Measurements from ENCODE around the gene ZNF524.
A peak's percentile ranks its signal among the peaks of the same experiment; 100 is the strongest.

The ZNF524 gene

DNA sequence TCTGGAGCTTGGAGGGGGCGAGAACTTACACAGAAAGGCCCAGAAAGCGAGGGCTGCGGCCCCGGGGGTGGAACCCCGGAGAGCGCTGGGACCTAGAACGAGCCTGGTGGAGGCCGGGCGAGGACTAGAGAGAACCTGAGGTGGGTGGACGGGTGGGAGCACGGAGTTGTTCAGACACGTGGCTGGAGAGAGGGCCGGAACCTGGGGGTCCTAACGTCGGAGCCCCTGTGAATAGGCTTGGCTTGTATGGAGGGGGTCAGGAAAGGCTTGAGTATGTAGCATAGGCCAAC, 43.7 kb downstream of the ZNF524 start:
- DNase-seq, result no peak

DNA sequence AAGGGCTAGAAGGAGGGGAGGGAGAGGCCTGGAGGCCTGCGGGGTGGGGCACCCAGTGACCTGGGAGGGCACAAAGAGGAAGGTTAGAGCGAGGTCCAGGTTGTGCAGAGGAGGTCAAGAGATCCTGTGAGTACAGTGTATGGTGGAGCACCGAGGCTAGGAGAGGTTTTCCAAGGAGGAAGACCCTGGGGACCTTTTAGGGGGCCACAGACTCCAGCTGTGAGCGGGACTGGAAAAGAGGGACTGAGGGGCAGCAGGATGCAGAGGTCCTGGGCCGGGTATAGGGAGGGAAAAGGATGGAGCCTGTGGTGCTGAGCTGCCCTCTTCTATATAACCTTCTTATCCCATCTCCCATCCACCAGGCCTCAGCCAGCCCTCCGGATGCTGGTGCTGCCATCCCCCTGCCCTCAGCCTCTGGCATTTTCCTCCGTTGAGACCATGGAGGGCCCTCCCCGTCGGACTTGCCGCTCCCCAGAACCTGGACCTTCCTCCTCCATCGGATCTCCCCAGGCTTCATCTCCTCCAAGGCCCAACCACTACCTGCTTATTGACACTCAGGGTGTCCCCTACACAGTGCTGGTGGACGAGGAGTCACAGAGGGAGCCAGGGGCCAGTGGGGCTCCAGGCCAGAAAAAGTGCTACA, 44.2 kb downstream of the ZNF524 start:
- DNase-seq, result no peak

DNA sequence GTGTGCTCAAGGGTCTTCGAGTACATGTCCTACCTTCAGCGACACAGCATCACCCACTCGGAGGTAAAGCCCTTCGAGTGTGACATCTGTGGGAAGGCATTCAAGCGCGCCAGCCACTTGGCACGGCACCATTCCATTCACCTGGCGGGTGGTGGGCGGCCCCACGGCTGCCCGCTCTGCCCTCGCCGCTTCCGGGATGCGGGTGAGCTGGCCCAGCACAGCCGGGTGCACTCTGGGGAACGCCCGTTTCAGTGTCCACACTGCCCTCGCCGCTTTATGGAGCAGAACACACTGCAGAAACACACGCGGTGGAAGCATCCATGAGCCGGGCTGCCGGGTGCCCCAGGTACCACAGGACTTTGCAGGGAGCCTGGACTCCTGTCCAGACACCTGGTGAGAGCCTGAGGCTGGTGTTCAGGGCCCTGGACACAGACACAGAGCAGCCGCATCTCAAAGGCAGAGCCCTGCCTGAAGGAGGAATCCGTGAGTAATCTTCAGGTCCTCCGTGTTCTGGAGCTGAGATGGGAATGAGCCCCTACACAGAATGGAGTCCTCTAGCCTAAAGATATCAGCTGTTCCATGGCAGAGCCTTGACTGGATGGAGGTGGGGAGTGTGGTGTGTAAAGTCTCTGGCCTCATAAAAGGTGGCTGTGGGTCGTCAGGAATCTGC, 44.9 kb downstream of the ZNF524 start:
- DNase-seq, result no peak

DNA sequence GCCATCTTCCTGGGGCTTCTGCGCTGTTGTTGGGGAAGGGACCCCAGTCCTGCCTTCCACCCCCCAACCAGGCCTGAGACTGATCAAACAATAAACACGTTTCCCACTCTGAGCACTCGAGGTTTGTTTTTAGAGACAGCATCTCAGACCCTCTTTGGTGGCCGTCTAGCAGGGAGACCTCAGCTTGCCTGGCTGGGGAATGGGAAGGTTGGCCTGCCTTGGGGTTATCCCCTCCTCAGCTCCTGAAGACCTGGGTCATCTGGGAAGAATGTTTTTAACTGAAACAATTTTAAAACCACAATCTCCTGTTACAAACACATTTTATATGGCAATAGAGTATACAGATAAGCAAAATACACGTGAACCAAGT, 45.4 kb downstream of the ZNF524 start:
- no peak for DNase-seq

DNA sequence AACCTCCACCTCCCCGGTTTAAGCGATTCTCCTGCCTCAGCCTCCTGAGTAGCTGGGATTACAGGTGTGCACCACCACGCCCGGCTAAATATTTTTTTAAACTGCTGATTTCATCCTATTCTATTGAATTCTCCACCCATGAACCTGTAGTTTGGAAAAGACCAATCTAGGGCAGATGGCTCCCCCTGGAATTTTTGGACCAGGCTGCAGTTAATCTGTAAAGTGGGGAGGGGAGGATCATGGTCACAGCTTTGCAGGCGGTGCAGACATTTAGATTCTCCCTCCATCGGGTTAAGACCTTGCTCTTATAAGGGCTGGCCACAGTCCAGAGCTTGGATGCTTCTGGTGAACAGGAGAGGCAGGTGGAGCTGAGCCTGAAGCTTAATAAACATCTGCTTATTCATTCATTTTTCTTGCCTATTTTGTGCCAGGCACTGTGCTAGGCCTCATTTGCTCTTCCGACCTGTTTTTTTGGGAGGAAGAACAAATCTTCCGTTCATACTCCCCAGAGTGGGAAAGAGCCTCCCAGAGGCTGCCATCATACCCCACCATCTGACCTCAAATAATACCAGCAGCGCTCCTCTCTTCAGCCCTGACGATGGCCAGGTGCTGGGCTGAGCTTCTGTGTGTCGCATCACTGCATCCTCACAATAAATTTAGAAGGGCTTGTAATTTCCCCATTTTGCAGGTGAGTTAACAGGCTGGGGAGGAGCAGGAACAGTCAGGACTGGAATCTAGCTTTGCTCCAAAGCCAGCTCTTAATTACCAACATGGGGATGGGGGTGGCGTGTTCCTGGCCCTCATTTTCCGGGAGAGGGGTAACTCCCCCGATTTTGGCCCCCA, 47.0 kb downstream of the ZNF524 start:
- DNase-seq, result no peak

DNA sequence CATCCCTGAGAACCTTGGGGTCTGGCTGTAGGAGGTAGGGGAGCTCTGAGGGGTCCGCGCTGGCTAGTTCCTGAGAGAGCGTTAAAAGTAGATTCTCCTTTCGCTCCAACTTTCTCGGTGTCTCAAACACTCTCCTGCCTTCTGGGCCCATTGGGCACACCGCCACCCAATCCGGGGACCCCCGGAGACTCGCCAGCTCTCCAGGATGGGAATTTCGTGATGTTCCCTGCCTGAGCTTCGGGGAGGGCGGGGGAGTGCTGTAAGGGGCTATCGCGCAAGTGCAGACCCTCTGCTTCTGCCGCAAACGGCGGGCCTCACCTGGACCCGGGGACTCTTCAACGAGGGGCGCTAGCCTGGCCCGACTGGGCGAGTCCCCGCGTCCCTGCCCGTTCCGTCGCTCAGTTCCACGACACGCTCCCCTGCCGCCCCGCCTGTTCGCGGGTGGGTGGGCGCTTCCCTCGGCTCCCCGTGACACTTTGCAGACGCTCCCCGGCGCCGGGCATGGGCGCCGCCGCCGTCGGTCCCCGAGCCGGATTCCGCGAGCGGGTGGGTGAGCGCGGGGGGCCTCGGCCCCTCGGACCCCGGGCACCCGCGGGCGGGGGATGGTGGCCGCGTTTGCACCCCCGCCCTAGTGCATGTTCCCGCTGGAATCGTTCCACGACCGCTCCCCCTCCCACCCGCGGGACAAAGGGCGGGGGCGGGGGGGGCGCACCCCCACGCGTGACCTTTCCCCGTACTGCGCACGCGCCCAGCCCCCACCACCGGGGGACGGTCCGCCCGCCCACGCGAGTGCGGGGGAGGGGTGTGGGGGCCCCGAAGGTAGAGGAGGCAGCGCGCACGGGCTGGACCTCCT, 47.9 kb downstream of the ZNF524 start, which contains the start of gene CCDC106:
CCDC106 (plus strand) TSS at position 481 of the 853 bp plus-strand sequence. CDS start 835 bp downstream, outside the sequence.
- peak; percentile 28 for DNase-seq

DNA sequence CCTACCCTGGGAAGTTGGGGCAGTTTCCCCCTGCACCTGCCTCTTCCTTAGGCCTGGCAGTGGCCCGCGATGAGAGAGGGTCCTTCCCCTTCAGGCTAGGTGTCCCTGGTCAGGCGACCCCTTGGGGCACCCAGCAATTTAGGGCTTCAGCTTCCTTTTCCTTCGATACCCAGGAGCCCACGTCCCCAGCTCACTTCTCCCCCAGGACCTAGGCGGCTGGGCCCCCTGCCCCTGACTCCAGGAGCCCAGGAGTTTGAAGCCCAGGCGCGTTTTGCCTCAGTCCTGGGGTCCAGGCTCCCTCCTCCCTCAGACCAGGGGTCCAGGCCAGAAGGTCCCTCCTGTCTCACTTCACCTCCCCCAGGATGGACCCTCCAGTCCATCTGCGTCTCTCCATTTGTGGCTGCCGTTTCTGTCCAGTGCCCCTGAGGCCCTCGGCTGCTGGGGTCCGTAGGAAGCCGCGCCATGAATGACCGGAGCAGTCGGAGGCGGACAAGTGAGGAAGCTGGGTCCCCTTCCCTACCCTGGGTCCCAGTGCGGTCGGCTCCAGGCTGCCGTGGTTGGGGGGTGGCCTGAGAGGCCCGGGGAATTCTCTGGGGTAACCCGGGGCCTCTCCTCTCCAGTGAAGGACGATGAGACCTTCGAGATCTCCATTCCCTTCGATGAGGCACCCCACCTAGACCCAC, 48.6 kb downstream of the ZNF524 start:
- DNase-seq, result no peak

DNA sequence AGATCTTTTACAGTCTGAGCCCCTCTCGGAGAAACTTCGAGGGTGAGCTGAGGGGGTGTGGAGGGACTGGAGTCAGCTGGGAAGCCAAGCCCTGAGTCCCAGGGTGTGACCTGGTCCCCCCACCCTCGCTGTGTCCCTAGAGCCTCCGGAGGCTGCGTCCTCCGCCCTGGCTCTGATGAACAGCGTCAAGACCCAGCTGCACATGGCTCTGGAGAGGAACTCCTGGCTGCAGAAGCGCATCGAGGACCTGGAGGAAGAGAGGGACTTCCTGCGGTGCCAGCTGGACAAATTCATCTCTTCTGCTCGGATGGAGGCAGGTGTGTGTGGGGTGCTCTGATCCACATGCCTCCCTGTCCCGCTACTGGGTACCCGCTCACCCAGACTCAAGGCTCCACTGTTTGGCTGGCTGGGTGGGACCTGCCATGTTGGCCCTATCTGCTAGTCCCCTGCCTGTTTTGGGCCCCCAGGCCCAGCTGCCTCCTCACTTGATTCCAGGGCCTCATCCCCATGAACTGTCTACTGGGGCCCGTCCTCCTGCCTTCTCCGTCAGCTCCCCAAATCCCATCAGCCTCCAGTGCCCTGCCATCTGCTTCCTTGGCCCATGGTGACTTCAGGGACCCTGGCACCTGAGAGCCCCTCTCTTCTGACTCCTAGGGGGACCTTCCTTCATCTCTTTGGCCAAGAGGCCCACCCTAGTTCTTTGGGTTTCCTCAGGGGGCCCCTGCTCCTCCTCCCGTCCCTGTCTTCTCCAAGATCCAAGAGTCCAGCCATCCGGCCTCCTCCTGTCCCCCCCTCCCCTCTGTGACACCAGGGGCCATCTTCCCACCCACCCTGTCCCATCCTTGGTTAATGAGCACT, 49.4 kb downstream of the ZNF524 start:
- DNase-seq, result no peak

DNA sequence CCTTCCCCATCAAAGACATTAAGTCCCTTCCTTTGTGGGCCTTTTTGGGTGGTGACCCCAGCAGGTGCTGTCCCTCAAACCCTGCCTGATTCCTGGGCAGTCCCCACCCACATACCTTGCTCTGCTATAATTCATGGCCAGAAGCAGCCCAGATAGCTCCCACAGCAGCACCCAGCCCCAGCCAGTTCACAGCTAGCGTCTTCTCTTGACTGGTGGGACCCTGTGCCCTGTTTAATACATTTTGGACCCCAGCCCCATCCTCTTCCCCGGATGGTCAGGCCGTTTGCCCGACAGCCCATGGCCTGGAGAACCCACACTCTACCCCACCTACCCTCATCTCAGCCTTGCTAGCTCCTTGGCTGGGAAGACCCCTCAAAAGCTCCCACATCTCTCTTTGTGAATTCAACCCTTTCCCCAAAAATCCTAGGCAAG, 50.1 kb downstream of the ZNF524 start:
- no peak for DNase-seq

DNA sequence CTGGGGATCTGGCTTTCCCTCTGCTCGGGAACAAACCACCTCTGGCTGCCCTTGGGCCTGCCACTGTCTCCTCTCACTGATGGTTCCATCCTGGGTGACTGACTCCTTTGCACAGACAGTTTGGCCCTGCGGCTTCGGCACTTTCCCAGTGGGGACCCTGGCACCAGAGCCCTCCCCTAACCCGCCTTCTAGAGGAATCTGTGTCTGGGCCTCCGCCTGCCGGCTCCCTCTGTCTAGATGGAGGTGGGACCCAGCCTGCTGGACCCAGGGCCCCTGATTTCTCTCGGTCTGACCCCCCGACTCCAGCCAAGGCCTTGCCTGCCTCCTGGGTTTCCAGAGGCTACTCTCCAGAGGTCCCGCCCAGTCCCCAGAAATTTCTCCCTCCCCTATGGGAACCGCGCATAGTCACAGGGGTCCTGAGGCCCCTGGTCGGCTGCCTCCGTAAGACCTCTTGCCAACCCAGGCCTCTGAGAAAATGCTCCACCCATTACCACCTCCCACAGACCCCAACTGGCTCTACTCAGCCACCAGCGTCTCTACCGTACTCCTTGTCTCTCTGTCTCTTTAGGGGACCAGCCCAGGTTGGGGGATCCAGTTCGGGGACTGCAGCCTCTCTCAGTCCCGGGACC, 50.6 kb downstream of the ZNF524 start:
- DNase-seq, result no peak

DNA sequence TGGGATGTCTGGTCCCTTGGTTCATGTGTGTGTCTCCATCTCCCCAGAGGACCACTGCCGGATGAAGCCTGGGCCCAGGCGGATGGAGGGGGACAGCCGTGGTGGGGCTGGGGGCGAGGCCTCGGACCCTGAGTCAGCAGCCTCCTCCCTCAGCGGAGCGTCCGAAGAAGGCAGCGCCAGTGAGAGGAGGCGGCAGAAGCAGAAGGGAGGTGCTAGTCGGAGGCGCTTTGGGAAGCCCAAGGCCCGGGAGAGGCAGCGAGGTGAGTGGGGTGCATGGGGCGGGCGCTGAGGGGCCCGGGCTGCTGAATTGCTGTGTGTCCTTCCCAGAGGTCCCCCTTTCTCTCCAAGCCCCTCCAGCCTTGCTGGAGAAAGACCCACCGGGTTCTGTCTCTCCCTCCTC, 51.1 kb downstream of the ZNF524 start:
- DNase-seq, result no peak

DNA sequence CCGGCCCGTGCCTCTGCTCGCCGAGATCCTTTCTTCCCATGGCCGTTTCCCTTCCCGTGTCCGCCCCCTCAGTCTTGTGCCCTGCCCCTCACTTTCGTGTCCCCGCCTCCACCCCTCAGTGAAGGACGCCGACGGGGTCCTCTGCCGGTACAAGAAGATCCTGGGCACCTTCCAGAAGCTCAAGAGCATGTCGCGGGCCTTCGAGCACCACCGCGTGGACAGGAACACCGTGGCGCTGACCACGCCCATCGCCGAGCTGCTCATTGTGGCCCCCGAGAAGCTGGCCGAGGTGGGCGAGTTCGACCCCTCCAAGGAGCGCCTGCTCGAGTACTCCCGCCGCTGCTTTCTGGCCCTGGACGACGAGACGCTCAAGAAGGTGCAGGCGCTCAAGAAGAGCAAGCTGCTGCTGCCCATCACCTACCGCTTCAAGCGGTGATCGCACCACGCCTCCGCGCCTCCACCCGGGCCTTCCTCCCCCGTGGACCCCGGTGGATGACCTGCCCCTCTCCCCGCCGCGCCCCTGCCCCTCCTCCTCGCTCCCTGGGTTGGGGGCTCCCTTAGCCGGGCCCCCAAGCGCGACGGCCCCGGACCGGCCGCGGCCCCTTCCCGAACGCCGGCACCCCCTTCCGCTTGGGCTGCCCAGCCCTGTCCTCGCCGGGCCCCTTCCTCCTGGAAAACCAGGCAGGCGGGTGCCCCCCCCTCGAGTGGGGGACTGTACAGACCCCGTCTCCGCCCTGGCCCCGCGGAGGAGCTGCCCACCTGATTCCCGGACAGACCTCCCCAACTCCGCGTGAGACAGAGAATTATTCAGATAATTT, 52.4 kb downstream of the ZNF524 start:
- DNase-seq, result no peak

Data from NCI-H524 treated with DMSO at 0.1 percent for 48 hours (cell line).